OCI-LY1 (cell line): ENCODE results near the gene PRKCE.

Experiments used
- EZH2 ChIP-seq: fragments of 200-600 bp; sonication (generic), shearing (Covaris generic); IDR thresholded peaks from 2 replicates; pipeline ENCODE4 v1.8.0; 2017; ENCODE audit warnings: borderline replicate concordance, mixed run types, mild to moderate bottlenecking, antibody characterized with exemption, low read length, moderate library complexity, mixed read lengths
- TF ChIP-seq, protein P1 (sequence below): fragments of 200-600 bp; sonication (generic), shearing (Covaris generic); IDR thresholded peaks from 2 replicates; pipeline ENCODE4 v1.5.1; 2017; ENCODE audit warnings: mild to moderate bottlenecking, antibody characterized with exemption, low read length, moderate library complexity, mixed read lengths

GRCh38 chr2:46096260-46096659 lies 444.8 kb downstream of the PRKCE start:
- no peak for TF ChIP-seq EZH2
- TF ChIP-seq, protein P1, sequence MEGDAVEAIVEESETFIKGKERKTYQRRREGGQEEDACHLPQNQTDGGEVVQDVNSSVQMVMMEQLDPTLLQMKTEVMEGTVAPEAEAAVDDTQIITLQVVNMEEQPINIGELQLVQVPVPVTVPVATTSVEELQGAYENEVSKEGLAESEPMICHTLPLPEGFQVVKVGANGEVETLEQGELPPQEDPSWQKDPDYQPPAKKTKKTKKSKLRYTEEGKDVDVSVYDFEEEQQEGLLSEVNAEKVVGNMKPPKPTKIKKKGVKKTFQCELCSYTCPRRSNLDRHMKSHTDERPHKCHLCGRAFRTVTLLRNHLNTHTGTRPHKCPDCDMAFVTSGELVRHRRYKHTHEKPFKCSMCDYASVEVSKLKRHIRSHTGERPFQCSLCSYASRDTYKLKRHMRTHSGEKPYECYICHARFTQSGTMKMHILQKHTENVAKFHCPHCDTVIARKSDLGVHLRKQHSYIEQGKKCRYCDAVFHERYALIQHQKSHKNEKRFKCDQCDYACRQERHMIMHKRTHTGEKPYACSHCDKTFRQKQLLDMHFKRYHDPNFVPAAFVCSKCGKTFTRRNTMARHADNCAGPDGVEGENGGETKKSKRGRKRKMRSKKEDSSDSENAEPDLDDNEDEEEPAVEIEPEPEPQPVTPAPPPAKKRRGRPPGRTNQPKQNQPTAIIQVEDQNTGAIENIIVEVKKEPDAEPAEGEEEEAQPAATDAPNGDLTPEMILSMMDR, result no peak
